Suppressor macrophage treated with lipopolysaccharide for 1 hour (primary cell): ENCODE results near the gene DAPK2.
A peak's percentile ranks its signal among the peaks of the same experiment; 100 is the strongest.

Source experiments
- DNase-seq, 3 donors: peaks; one replicate each; pipeline ENCODE4 v3.0.0-alpha.2; 2020 to 2022

Gene DAPK2

DNA sequence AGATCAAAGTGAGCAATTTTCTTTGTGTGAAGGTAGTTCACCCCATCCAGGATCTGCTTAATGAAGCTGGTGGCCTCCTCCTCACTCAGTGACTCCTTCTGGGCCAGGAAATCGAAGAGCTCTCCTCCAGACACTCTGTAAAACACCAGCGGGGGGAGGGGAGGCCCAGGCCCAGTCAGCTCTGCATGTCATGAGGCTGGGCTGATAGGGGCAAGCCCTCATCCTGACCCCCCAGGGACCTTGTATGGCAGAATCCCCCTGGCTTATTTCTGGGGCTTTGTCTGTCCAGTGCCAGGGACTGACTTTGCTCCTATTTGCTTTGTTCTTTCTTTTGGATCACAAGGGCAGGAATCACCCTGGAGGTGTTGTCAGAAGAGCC, 74.9 kb downstream of the DAPK2 start:
- DNase-seq = no peak

DNA sequence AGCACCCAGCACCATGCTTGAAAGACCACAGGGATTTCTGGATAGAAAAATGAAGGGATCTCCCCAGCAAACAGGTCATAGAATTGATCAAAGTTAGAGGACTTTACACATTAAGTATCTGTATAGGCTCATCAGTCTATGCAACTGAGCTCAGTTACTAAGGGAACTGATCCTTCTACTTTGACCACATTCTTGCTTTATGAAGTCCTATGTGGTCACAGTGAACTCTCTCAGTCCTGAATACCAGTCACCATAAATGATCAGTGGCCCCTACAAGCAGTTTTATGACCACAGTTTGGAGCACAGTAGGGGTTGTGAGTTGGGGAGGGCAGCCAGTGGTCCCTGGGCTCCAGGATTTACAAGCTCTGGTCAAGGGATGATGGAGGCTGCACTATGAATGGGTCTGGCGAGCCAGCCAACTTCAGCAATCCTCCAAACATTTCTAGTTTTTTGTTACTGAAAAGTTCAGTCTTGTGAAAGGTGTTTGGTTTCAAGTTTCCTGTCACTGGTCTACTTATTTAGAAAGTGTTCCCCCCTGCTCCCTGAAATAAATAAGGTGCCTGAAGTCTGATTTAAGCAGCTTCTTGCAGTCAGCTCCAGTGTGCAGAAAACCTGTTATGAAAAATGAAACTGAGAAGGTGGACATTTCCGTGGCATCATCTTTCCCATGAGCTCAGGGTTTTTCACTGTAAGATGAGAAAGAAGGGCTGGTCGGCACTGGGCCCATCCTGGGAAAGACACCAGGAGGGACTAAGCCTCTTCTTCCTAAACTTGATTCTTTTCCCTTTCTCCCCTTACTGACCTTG, 75.5 kb downstream of the DAPK2 start:
- no peak for DNase-seq

- peak in 1 of 3 donors; percentile 33 for DNase-seq
Measured at GRCh38 chr15:63969652-63970421, 76.4 kb downstream of the DAPK2 start.

DNA sequence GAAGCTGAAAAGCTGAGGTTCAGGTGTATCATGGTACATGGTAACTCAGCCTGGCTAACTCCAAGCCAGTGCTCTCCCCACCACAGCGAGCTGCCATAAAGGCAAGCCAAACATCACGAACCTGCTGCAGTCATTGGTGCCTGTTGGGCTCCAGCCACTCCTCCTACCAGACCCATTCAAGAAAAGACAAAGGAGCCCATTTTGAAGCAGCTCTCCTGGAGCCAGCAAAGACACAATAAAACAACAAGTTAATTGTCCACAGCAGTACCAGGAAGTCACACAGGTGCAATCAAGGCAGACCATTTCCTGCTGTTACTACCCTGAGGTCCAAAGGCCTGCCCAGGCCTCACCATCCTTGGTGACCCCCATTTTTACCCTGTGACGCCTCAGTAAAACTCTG, 77.6 kb downstream of the DAPK2 start:
- no peak for DNase-seq

GRCh38 chr15:63968122-63968524, 78.2 kb downstream of the DAPK2 start:
- DNase-seq = no peak

GRCh38 chr15:63967616-63968015, 78.7 kb downstream of the DAPK2 start:
- no peak for DNase-seq

DNA sequence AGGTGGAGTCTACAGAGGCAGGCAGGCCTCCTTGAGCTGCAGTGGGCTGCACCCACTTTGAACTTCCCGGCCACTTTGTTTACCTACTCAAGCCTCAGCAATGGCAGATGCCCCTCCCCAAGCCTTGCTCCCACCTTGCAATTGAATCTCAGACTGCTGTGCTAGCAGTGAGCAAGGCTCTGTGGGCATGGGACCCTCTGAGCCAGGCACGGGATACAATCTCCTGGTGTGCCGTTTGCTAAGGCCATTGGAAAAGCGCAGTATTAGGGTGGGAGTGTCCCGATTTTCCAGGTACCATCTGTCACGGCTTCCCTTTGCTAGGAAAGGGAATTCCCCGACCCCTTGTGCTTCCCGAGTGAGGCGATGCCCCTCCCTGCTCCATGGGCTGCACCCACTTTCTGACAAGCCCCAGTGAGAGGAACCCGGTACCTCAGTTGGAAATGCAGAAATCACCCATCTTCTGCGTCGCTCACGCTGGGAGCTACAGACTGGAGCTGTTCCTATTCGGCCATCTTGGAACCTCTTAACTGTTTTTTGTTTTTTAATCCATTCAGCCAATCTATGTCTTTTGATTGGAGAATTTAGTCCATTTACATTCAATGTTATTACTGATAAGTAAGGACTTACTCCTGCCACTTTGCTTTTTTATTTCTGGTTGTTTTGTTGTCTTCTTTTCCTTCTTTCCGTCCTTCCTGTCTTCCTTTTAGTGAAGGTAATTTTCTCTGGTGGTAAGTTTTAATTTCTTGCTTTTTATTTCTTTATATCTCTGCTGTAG, 83.2 kb downstream of the DAPK2 start:
- peak in 1 of 3 donors; percentile 0 for DNase-seq

DNA sequence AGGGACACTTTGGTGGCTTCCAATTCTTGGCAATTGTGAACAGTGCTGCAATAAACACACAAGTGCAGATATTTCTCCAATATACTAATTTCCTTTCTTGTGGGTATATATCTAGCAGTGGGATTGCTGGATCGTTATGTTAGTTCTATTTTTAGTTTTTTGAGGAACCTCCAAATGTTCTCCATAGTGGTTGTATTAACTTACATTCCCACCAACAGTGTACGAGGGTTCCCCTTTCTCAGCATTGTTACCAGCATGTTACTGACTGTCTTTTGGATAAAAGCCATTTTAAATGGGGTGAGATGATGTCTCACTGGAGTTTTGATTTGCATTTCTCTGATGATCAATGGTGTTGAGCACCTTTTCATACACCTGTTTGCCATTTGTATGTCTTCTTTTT, 92.8 kb downstream of the DAPK2 start:
- DNase-seq = peak; percentile 53 to 63 (median 60)

- peak in 1 of 3 donors; percentile 21 for DNase-seq
Measured at GRCh38 chr15:63950911-63951481, 95.3 kb downstream of the DAPK2 start.

DNA sequence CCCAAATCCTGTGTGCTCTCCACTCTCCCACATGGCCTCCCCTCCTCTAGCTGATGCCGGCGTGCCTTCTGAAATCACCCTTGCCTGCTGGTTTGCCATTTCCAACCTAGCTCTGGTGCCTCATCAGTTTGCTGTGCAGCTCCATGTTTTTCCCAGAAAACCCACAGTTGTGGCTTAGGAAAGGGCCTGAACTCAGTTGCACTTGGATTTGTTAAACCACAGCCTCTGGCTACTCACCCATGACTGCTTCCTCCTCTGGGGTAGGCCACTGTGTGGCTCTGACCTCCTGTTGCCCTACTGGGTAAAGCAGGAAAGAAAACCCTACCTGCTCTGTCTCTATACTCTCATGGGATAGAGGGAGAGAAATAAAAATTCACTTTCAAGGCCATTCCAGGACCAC, 97.3 kb downstream of the DAPK2 start:
- DNase-seq = peak in 1 of 3 donors; percentile 16

DNA sequence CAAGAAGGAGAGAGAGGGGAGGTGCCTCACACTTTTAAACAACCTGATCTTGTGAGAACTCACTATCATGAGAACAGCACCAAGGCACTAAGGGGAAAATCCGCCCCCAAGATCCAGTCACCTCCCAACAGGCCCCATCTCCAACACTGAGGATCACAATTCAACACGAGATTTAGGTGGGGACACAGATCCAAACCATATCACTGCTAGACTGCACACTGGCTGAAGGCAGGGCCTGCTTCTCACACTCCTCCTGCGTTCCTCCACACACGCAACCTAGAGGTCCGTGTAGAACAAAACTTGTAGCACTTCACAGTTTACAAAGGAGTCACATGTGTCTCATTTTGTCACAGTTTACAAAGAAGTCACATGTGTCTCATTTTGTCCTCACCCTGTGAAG, 97.8 kb downstream of the DAPK2 start:
- DNase-seq = no peak

GRCh38 chr15:63947228-63947627, 99.1 kb downstream of the DAPK2 start:
- no peak for DNase-seq

- DNase-seq = no peak
Measured at GRCh38 chr15:63946524-63947065, 99.7 kb downstream of the DAPK2 start.

DNA sequence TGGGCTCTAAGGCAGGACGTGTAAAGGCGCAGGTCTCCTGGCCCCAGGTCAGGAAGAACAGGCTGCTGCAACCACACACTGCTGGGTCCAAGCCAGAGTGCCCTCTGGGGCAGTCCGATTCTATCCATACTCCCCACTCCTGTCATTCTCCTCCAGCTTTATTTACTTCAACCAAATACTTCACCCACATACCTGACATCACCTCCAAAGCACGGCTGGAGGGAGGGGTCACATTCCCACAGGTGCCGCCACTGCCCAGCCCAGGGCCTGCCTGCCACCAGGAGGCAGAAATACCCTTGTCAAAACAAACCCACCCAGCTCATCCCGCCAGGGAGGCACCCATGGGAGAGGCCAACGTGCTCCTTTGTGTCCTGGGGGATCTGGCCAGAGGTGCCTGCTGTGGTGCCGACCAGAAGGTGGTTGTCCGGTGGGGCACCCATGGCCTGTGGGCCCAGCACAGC, 100.4 kb downstream of the DAPK2 start:
- no peak for DNase-seq

GRCh38 chr15:63945007-63945788, 101.1 kb downstream of the DAPK2 start:
- DNase-seq = peak; percentile 79 to 87 (median 82)

DNA sequence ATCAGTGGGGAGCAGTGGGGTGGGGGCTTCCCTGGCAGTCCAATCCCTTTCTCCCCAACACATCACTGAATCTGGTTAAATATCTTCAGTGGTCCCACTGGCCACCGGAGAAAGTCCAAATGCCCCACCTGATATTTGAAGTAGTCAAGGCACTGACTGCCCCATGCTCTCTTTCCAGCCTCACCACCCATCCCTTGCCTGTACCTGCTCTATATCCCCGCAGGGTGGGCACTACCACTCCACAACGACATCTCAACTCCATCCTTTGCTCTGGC, 101.7 kb downstream of the DAPK2 start:
- no peak for DNase-seq

GRCh38 chr15:63943829-63944680, 102.2 kb downstream of the DAPK2 start:
- DNase-seq = no peak

DNA sequence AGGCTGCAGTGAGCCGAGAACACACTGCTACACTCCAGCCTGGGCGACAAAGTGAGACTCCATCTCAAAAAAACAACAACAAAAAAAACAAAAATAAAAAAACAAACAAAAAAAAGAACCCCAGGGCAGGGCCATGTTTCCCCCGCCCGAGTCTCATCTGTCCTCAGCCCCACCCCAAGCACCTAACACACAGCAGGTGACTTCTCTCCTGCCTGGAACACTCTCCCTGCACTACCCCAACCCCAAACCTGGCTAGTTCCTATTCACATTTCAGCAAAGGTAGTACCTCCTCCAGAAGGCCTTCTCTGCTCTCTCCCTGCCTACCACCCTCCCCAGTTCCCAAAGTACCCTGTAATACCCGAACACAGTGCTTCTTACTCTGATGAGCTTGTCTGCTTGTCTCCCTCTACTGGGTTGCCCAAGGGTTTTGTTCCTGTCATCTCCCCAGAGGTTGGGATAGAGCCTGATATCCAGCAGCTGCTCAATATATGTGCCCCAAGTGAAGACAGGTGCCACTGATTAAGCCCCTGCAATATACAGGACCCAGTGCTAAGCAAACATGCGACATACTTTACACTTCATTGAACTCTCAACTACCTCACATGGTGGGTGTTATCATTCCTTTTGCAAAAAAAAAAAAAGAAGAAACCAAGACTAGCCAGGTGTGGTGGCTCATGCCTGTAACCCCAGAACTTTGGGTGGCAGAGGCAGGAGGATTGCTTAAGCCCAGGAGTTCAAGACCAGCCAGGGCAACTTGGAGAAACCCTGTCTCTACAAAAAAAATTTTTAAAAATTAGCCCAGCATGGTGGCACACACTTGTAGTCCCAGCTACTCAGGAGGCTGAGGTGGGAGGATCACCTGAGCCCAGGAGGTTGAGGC, 103.6 kb downstream of the DAPK2 start:
- no peak for DNase-seq

DNA sequence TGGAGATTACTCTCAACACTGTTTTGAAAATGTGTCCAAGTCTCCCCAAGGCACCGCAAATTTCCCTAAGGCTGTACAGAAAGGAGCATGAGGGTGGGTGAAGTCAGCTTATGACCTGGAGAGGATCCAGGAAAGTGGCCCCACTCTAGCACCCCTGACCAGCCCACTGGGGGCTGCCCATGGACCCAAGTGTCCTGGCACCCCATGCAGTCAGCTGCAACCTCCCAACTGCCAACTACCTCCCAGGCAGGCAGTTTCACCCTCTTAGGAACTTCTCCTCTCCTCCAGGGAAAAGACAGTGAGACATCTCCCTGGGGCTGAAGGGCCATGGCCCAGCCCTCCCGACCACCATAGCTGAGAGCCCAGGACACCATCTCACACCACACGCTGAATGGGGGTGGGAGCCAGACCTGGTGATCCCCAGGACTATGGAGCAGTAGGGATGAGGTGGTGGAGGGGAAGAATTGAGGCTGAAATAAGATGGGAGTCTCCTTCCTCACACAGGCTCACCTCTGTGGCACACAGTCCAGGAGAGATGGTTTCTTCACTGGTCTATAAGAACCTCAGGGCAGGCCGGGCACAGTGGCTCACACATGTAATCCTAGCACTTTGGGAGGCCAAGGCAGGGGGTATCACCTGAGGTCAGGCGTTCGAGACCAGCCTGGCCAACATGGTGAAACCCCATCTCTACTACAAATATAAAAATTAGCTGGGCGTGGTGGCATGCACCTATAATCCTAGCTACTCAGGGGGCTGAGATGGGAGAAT, 104.4 kb downstream of the DAPK2 start:
- no peak for DNase-seq
